Mesenchymal stem cell (in vitro differentiated cells and primary cell): ENCODE results near the gene IDH2.
"Not testable (repeated sequence)": the region's sequence is repeated elsewhere in the genome, so short reads cannot be mapped to it uniquely, and the experiment has no call there.

Source experiments
- DNase-seq: peaks from one replicate; pipeline ENCODE4 v3.0.0-alpha.2; 2013
- H2AFZ ChIP-seq: one replicate; pipeline ENCODE4 v1.6.1; 2013; ENCODE audit warnings: low read depth, mild to moderate bottlenecking, control low read depth, inconsistent platforms, low read length, moderate library complexity
- H2AK5ac ChIP-seq: 2 replicates; pipeline ENCODE4 v1.6.1; 2013; ENCODE audit warnings: low read length, moderate library complexity, mild to moderate bottlenecking, inconsistent platforms; ENCODE audit not compliant: severe bottlenecking
- H2BK120ac ChIP-seq: one replicate; pipeline ENCODE4 v1.6.1; 2013; ENCODE audit warnings: low read depth, mild to moderate bottlenecking, inconsistent platforms, low read length, moderate library complexity
- H2BK12ac ChIP-seq, 2 experiments: one replicate each; pipeline ENCODE4 v1.6.1; 2013; ENCODE audit warnings: inconsistent platforms in 2 of 2, low read length in 2 of 2, mild to moderate bottlenecking in 2 of 2, moderate library complexity in 2 of 2, control low read depth in 1 of 2
- H2BK15ac ChIP-seq: one replicate; pipeline ENCODE4 v1.6.1; 2013; ENCODE audit warnings: mild to moderate bottlenecking, low read depth, inconsistent platforms; ENCODE audit not compliant: poor library complexity, severe bottlenecking
- H2BK5ac ChIP-seq: 2 replicates; pipeline ENCODE4 v1.6.1; 2013; ENCODE audit warnings: low read depth, mild to moderate bottlenecking, low read length, control low read depth, inconsistent platforms; ENCODE audit not compliant: poor library complexity, severe bottlenecking
- H3K14ac ChIP-seq, 2 experiments: one replicate each; pipeline ENCODE4 v1.6.1; 2013; ENCODE audit warnings: inconsistent platforms in 2 of 2, low read length in 2 of 2, control low read depth in 1 of 2, mild to moderate bottlenecking in 1 of 2, moderate library complexity in 1 of 2
- H3K18ac ChIP-seq, 2 experiments: one replicate each; pipeline ENCODE4 v1.6.1; 2013; ENCODE audit warnings: inconsistent platforms in 2 of 2, low read length in 2 of 2, control low read depth in 1 of 2, low read depth in 1 of 2, mild to moderate bottlenecking in 1 of 2
- H3K23ac ChIP-seq, 2 experiments: one replicate each; pipeline ENCODE4 v1.6.1; 2013; ENCODE audit warnings: inconsistent platforms in 2 of 2, low read length in 2 of 2, mild to moderate bottlenecking in 2 of 2, moderate library complexity in 2 of 2, control low read depth in 1 of 2
- H3K27ac ChIP-seq: 2 replicates; pipeline ENCODE4 v1.5.1; 2013; ENCODE audit warnings: mild to moderate bottlenecking, moderate library complexity, low read length, control low read depth, inconsistent platforms; ENCODE audit not compliant: poor library complexity, severe bottlenecking
- H3K27me3 ChIP-seq, 2 experiments: 2 replicates each; pipeline versions ENCODE4 v1.6.1 to v1.7.0; 2013; ENCODE audit warnings: low read length in 2 of 2, mild to moderate bottlenecking in 2 of 2, moderate library complexity in 2 of 2, control low read depth in 1 of 2, inconsistent platforms in 1 of 2; ENCODE audit not compliant: control insufficient read depth in 1 of 2, insufficient read depth in 1 of 2
- H3K36me3 ChIP-seq, 2 experiments: 2 replicates each; pipeline versions ENCODE4 v1.6.1 to v1.7.0; 2013; ENCODE audit warnings: low read length in 2 of 2, control low read depth in 1 of 2, inconsistent platforms in 1 of 2, low read depth in 1 of 2, mild to moderate bottlenecking in 1 of 2; ENCODE audit not compliant: insufficient read depth in 2 of 2, control insufficient read depth in 1 of 2
- H3K4ac ChIP-seq, 2 experiments: one replicate each; pipeline ENCODE4 v1.6.1; 2013; ENCODE audit warnings: inconsistent platforms in 2 of 2, low read length in 2 of 2, mild to moderate bottlenecking in 2 of 2, moderate library complexity in 2 of 2, control low read depth in 1 of 2, low read depth in 1 of 2
- H3K4me1 ChIP-seq: 2 replicates; pipeline ENCODE4 v1.6.1; 2013; ENCODE audit warnings: low read depth, low read length, control low read depth; ENCODE audit not compliant: control insufficient read depth, insufficient read depth
- H3K4me2 ChIP-seq: 2 replicates; pipeline ENCODE4 v1.6.1; 2013; ENCODE audit warnings: low read length, mild to moderate bottlenecking, inconsistent platforms; ENCODE audit not compliant: poor library complexity, severe bottlenecking
- H3K4me3 ChIP-seq, 2 experiments: 2 replicates each; pipeline versions ENCODE4 v1.5.1 to v1.7.0; 2013; ENCODE audit warnings: low read length in 2 of 2, mild to moderate bottlenecking in 2 of 2, control low read depth in 1 of 2, low read depth in 1 of 2; ENCODE audit not compliant: insufficient read depth in 1 of 2
- H3K79me1 ChIP-seq: replicated peaks from 2 replicates; pipeline ENCODE4 v1.6.1; 2013; ENCODE audit warnings: mild to moderate bottlenecking, control low read depth, low read length, inconsistent platforms; ENCODE audit not compliant: poor library complexity, severe bottlenecking
- H3K9ac ChIP-seq: 2 replicates; pipeline ENCODE4 v1.7.0; 2013; ENCODE audit warnings: mild to moderate bottlenecking, low read length, moderate library complexity
- H3K9me3 ChIP-seq: 2 replicates; pipeline ENCODE4 v1.7.0; 2013; ENCODE audit warnings: mild to moderate bottlenecking, low read length; ENCODE audit not compliant: control insufficient read depth
- H4K8ac ChIP-seq: one replicate; pipeline ENCODE4 v1.6.1; 2013; ENCODE audit warnings: inconsistent platforms, mild to moderate bottlenecking, low read length, moderate library complexity
- H4K91ac ChIP-seq: one replicate; pipeline ENCODE4 v1.6.1; 2013; ENCODE audit warnings: mild to moderate bottlenecking, low read length, inconsistent platforms
- WGBS: methylation state at CpG from one replicate; pipeline ENCODE4 v1.1.7; 2013; ENCODE audit warnings: mixed read lengths; 5-methylcytosine and 5-hydroxymethylcytosine counted together

Gene IDH2

GRCh38 chr15:90115783-90116182 lies 13.5 kb upstream of the IDH2 start:
- Histone ChIP-seq H3K18ac (no peak overlapping the region), H3K23ac (no peak overlapping the region), H4K91ac (no peak overlapping the region), H3K4me2 (no peak overlapping the region), H3K4me3 (no peak overlapping the region), H3K27me3 (no peaks in the 10 kb centered on the region), H2AFZ (no peak overlapping the region), H3K36me3 (no peaks in the 10 kb centered on the region), H2BK12ac (no peak overlapping the region), H3K27ac (no peak overlapping the region), H3K14ac (no peak overlapping the region), H2AK5ac (no peak overlapping the region), H2BK15ac (no peak overlapping the region), H3K4ac (no peak overlapping the region), H2BK120ac (no peak overlapping the region), H3K79me1 (no peaks in the 10 kb centered on the region), H3K9me3 (peaks cover 22% of the 10 kb centered on the region), H3K9ac (no peak overlapping the region), H4K8ac (no peak overlapping the region), H3K4me1 (no peaks in the 10 kb centered on the region), H2BK5ac (no peak overlapping the region)
- WGBS = 83% methylated on average over 1 of the region's 2 CpGs
- DNase-seq = no peak

GRCh38 chr15:90114451-90114901 lies 12.2 kb upstream of the IDH2 start:
- no peak overlapping the region for H3K9ac ChIP-seq
- peak; percentile 26 for DNase-seq
- H3K27ac ChIP-seq = no peak overlapping the region
- H3K18ac ChIP-seq = no peak overlapping the region
- H4K8ac ChIP-seq = no peak overlapping the region
- H2AK5ac ChIP-seq = no peak overlapping the region
- no peaks in the 10 kb centered on the region for H3K27me3 ChIP-seq
- no peak overlapping the region for H3K23ac ChIP-seq
- H2BK15ac ChIP-seq = no peak overlapping the region
- WGBS = 29% methylated on average over 1 of the region's 2 CpGs
- H3K4me1 ChIP-seq = no peaks in the 10 kb centered on the region
- H3K79me1 ChIP-seq = no peaks in the 10 kb centered on the region
- no peak overlapping the region for H2BK5ac ChIP-seq
- no peak overlapping the region for H3K4me3 ChIP-seq
- no peak overlapping the region for H3K4me2 ChIP-seq
- no peak overlapping the region for H3K14ac ChIP-seq
- H3K9me3 ChIP-seq = peaks cover 22% of the 10 kb centered on the region
- no peak overlapping the region for H2BK12ac ChIP-seq
- H2BK120ac ChIP-seq = no peak overlapping the region
- H3K36me3 ChIP-seq = no peaks in the 10 kb centered on the region
- no peak overlapping the region for H4K91ac ChIP-seq
- no peak overlapping the region for H3K4ac ChIP-seq
- H2AFZ ChIP-seq = no peak overlapping the region

DNA sequence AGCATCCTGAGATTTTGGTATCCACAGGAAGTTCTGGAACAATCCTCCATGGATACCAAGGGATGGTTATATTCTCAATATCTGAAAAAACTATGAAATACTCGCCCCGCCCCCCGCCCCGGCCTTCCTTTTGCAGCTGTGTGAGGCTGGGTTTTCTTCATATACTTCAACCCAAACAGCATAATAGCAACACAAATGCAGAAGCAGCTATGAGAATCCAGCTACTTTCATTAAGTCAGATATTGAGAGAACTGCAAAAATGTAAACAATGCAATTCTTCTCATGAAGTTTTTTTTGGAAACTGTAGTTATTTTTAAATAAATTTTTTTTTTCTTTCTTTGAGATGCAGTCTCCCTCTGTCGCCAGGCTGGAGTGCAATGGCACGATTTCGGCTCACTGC lies 10.9 kb upstream of the IDH2 start:
- no peak overlapping the region for H3K4ac ChIP-seq
- no peak overlapping the region for H2BK15ac ChIP-seq
- H3K14ac ChIP-seq = no peak overlapping the region
- no peak overlapping the region for H3K4me3 ChIP-seq
- H3K23ac ChIP-seq = no peak overlapping the region
- H2BK12ac ChIP-seq = no peak overlapping the region
- peaks cover 22% of the 10 kb centered on the region for H3K9me3 ChIP-seq
- no peak overlapping the region for H3K27ac ChIP-seq
- no peak overlapping the region for H3K9ac ChIP-seq
- H3K36me3 ChIP-seq = no peaks in the 10 kb centered on the region
- H4K91ac ChIP-seq = no peak overlapping the region
- H2AK5ac ChIP-seq = no peak overlapping the region
- no peak overlapping the region for H3K18ac ChIP-seq
- no peak for DNase-seq
- no peak overlapping the region for H3K4me2 ChIP-seq
- H3K27me3 ChIP-seq = no peaks in the 10 kb centered on the region
- no peaks in the 10 kb centered on the region for H3K79me1 ChIP-seq
- H2AFZ ChIP-seq = no peak overlapping the region
- no peak overlapping the region for H2BK120ac ChIP-seq
- H2BK5ac ChIP-seq = no peak overlapping the region
- H3K4me1 ChIP-seq = no peaks in the 10 kb centered on the region
- H4K8ac ChIP-seq = no peak overlapping the region
- 92% methylated on average over 3 of the region's 7 CpGs for WGBS

- H2BK120ac ChIP-seq, H3K79me1 ChIP-seq, H2BK12ac ChIP-seq, H4K8ac ChIP-seq, H3K4ac ChIP-seq, H3K14ac ChIP-seq, H3K9me3 ChIP-seq, H3K9ac ChIP-seq, H3K23ac ChIP-seq, H2AK5ac ChIP-seq, H4K91ac ChIP-seq, H3K36me3 ChIP-seq, H3K18ac ChIP-seq, H2BK15ac ChIP-seq, H2BK5ac ChIP-seq, H2AFZ ChIP-seq, H3K4me2 ChIP-seq, H3K4me3 ChIP-seq, H3K27ac ChIP-seq, DNase-seq: not testable (repeated sequence)
- WGBS = no CpG with 5 or more reads among the region's 3 CpGs
- Histone ChIP-seq H3K27me3 (peaks cover 0 to 10% of the 10 kb centered on the region in 2 experiments), H3K4me1 (peaks cover 12% of the 10 kb centered on the region)
Observed at GRCh38 chr15:90109163-90109751, 7.0 kb upstream of the IDH2 start.
